Activated CD4-positive, CD25-positive, alpha-beta regulatory T cell treated with anti-CD3 and anti-CD28 coated beads, Interleukin-2, amount 50 U/mL, for 24 hours (primary cell): ENCODE results near the gene GABRD.
A peak's percentile ranks its signal among the peaks of the same experiment; 100 is the strongest.

Experiments
- ATAC-seq, 2 donors: fragments of 150-1000 bp; cut with Tn5 transposase; one replicate each; pipeline ENCODE4 v1.10.0; 2021; ENCODE audit warnings: mild to moderate bottlenecking in 1 of 2, moderate library complexity in 1 of 2

GABRD gene

GRCh38 chr1:2042830-2043773, 24.0 kb downstream of the GABRD start:
- no peak for ATAC-seq

GRCh38 chr1:2043886-2044285, 24.7 kb downstream of the GABRD start:
- no peak for ATAC-seq

GRCh38 chr1:2044510-2045319, 25.6 kb downstream of the GABRD start:
- peak; percentile 76 to 79 for ATAC-seq

- no peak for ATAC-seq
These were observed 26.5 kb downstream of the GABRD start for GRCh38 chr1:2045468-2046173.

- ATAC-seq: no peak
These were observed 27.2 kb downstream of the GABRD start for GRCh38 chr1:2046174-2046917.

GRCh38 chr1:2046953-2047748, 28.0 kb downstream of the GABRD start:
- no peak for ATAC-seq

- ATAC-seq: no peak
These were observed 28.9 kb downstream of the GABRD start for GRCh38 chr1:2047749-2048729.

GRCh38 chr1:2049225-2049717, 30.1 kb downstream of the GABRD start:
- ATAC-seq: no peak

- peak; percentile 94 to 96 for ATAC-seq
These were observed 30.7 kb downstream of the GABRD start, which contains the start of gene PRKCZ for GRCh38 chr1:2049718-2050431. PRKCZ (plus strand) TSS chr1:2050411; CDS start chr1:2050631, 220 bp downstream.

GRCh38 chr1:2050461-2050792, 31.3 kb downstream of the GABRD start:
- ATAC-seq: peak in 1 of 2 donors; percentile 21

GRCh38 chr1:2050793-2051682, 31.9 kb downstream of the GABRD start:
- ATAC-seq: no peak

GRCh38 chr1:2052054-2052679, 33.0 kb downstream of the GABRD start:
- ATAC-seq: no peak

GRCh38 chr1:2052756-2053155, 33.6 kb downstream of the GABRD start:
- ATAC-seq: no peak

- no peak for ATAC-seq
These were observed 34.1 kb downstream of the GABRD start for GRCh38 chr1:2053217-2053616.

- no peak for ATAC-seq
These were observed 34.7 kb downstream of the GABRD start for GRCh38 chr1:2053784-2054376.

GRCh38 chr1:2054560-2054959, 35.4 kb downstream of the GABRD start:
- no peak for ATAC-seq

- no peak for ATAC-seq
These were observed 36.9 kb downstream of the GABRD start for GRCh38 chr1:2055911-2056575.
